ENCODE data around the gene BLVRA. TPM values are rescaled to one million over a fixed set of nuclear protein-coding genes. Genes with fewer than 3 reads are reported as not detected.

The BLVRA gene
- total RNA-seq, 1 experiment from 2014 or later, result 29.7 TPM

DNA sequence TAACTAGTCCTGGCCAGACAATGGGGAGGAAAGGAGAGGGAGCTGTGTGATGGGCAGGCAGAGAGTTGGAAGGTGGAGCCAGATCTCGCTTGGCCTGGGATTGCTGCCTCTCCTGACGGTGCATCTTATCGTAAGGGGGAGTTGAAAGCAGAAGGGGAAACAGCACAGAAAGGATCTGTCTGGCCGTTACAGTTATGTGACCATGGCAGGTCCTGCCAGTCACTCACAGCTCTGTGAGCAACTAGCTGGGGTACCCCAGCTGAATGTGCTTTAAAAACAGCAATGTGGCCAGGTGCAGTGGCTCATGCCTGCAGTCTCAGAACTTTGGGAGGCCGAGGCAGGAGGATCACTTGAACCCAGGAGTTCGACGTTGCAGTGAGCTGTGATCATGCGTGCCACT lies 8.1 kb downstream of the BLVRA start:
- Histone ChIP-seq H3K9me2 (ENCODE audit: insufficient read depth) (no peaks in the 10 kb centered on the region), H3K36me3 (ENCODE audit: control insufficient read depth in 1 of 2, insufficient read depth in 2 of 2, low read length in 2 of 2) (no peaks in the 10 kb centered on the region), H3K9ac (ENCODE audit: low read length) (no peak overlapping the region), H2AFZ (ENCODE audit: low read depth, low read length, poor library complexity, severe bottlenecking) (no peak overlapping the region), H3K27ac (ENCODE audit: low read depth, low read length) (no peak overlapping the region), H3K79me2 (ENCODE audit: insufficient read depth, low read length) (no peaks in the 10 kb centered on the region), H3K27me3 (ENCODE audit: insufficient read depth, low read length) (no peaks in the 10 kb centered on the region), H3K4me3 (replicated peaks in 1 of 2; ENCODE audit: low read depth in 1 of 2, low read length in 2 of 2) (no peak overlapping the region), H4K20me1 (ENCODE audit: insufficient read depth) (no peaks in the 10 kb centered on the region), H3K9me3 (ENCODE audit: control insufficient read depth in 1 of 2, insufficient read depth in 1 of 2, low read depth in 1 of 2, low read length in 2 of 2) (no peaks in the 10 kb centered on the region), H3K4me2 (ENCODE audit: low read length) (no peak overlapping the region), H3K4me1 (ENCODE audit: control insufficient read depth in 1 of 2, insufficient read depth in 2 of 2, low read length in 2 of 2) (peaks cover 30 to 38% of the 10 kb centered on the region in 2 experiments)
- TF ChIP-seq POLR2A (IDR thresholded peaks at IDR 0.05; ENCODE audit: borderline replicate concordance, extremely low read depth, insufficient read depth, insufficient read length) (no peak), FOSL1 (IDR thresholded peaks at IDR 0.05; ENCODE audit: low read depth) (no peak), TCF7L2 (IDR thresholded peaks at IDR 0.05; ENCODE audit: borderline replicate concordance, extremely low read depth, insufficient read depth, insufficient read length) (no peak), JUND (IDR thresholded peaks at IDR 0.05) (no peak), YY1 (IDR thresholded peaks at IDR 0.05; ENCODE audit: extremely low read depth, insufficient replicate concordance, low read depth, low read length) (no peak), EGR1 (IDR thresholded peaks at IDR 0.05; ENCODE audit: low read depth) (no peak), SP1 (IDR thresholded peaks at IDR 0.05; ENCODE audit: low read depth) (no peak)
- TF ChIP-seq, protein P1, sequence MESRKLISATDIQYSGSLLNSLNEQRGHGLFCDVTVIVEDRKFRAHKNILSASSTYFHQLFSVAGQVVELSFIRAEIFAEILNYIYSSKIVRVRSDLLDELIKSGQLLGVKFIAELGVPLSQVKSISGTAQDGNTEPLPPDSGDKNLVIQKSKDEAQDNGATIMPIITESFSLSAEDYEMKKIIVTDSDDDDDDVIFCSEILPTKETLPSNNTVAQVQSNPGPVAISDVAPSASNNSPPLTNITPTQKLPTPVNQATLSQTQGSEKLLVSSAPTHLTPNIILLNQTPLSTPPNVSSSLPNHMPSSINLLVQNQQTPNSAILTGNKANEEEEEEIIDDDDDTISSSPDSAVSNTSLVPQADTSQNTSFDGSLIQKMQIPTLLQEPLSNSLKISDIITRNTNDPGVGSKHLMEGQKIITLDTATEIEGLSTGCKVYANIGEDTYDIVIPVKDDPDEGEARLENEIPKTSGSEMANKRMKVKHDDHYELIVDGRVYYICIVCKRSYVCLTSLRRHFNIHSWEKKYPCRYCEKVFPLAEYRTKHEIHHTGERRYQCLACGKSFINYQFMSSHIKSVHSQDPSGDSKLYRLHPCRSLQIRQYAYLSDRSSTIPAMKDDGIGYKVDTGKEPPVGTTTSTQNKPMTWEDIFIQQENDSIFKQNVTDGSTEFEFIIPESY (IDR thresholded peaks at IDR 0.05; ENCODE audit: extremely low read depth, insufficient replicate concordance, low read length), result no peak
- TF ChIP-seq, protein P2, sequence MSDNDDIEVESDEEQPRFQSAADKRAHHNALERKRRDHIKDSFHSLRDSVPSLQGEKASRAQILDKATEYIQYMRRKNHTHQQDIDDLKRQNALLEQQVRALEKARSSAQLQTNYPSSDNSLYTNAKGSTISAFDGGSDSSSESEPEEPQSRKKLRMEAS (IDR thresholded peaks at IDR 0.05), result no peak
- no TSS peak for BruUV-seq (replicated peaks)
- ChIA-PET RAD21 (ENCODE audit: low non-redundant PET in 1 of 2, low total read pairs in 2 of 2, uncharacterized antibody in 2 of 2, unreplicated experiment in 2 of 2) (no interaction called here), CTCF (no interaction called here), POLR2A (no interaction called here)
- DNase-seq (ENCODE audit: low read depth, low spot score) (no peak), ATAC-seq (no peak)
- intact Hi-C loops (cut with micrococcal nuclease), result no loop called here

Data from HCT116 (cell line).